Tongue (tissue), 2 donors: ENCODE measurements around the gene P2RY6. TPM values are rescaled to one million over a fixed set of nuclear protein-coding genes. Genes with fewer than 3 reads are reported as not detected.

ENCODE experiments used
- DNase-seq: peaks from one replicate; pipeline ENCODE4 v3.0.0-alpha.2; 2015
- total RNA-seq: library from RNA; depleted of rRNA; stranded (reverse); fragments of >200 nt; gene quantifications from one replicate; pipeline ENCODE4 v1.2.3, GENCODE V29; 2014

Gene P2RY6
- total RNA-seq, 1 donor from 2014 or later = 1.0 TPM

DNA sequence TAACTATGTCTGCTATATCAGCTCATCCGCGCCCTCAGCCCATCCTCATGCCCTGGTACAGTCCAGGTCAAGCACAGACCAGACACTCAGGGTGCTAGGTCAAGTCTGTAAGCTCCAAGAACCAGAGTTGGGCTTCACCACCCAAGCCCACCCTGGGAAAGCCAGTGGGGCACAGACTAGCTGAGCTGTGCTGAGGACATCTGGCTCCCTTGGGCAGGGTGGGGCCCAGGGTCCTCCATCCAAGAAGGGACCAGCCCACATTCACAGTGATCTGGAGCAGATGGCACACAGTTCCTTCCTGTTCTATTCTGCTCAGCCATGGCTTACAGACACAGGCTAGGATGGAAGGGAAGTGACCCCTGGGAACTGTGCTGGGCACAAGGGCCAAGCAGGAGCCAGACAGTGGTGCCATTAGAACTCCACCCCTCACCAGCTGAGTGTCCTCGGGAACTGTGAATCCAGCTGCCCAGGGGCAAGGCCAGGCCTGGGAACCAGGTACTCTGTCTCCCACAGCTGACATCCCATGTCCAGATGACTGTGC, 9.1 kb downstream of the P2RY6 start:
- DNase-seq = no peak

DNA sequence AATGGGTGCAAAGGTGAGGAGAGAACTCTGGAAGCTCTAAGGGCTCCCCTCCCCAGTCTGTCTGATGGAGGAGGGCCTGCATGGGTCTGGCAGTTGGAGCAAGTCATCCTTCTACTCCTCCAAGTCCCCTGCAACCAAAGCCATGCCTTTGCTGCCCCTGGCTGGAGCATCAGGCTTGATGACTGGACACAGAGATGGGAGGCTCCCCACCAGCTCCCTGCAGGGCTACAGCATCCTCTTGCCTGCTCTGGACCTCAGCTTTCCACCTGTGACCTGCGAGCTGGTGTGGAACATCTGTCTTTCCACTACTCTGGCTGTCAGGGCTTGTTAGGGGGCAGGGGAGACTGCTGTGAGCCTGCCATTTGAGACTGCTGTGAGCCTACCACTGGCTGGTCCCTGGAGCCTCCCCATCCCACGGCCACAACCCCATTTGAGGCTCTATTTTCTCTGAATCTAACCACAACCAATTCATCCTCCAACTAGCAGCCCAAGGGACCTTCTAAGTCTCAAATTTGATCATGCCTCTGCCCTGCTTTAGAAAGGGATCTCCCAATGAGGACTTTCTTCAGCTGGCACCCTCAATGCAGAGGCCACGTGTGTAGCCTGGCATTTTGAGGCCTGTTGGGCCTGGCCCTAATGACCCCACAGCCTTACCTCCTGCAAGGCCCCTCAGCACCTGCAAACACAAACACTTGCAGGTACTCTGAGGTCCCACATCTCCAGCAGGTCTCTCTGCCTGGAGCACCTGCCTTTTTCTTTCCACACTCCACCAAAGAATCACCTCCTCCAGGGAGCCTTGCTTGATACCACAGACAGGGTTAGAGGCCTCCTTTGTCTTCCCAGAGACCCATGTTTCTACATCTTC, 9.9 kb downstream of the P2RY6 start:
- no peak for DNase-seq

DNA sequence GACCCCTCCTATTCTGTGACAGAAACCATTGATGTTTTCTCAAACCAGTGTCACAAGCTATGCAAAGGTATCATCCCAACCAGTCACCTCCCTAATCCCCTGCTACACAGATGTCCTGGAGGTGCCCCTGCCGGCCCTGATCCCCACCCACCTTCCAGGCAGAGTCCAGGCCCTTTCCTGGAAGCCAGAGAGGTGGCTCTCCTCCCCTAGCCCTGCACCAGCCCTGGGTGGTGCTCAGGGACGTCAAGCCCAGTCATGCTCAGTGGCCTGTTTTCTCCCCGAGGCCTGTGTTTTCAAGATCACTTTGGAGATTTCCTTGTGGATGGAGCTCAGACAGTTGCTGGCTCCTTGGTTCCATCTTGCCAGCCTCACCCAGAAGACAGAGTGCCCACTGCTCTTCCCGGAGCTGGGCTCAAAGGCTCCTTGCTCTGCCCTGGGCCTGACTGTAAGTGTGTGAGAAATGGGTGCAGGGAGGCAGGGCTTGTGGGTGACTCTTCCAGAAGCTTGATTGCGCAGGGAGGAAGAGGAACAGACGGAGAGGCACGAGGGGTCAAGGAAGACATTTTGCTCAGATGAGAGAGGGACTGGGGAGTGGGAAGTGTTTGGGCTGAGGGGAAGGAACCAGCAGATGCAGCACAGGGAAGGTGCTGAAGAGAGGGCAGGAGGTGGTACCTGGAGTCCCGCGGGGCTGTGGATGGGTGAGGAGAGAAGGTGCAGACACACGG, 11.3 kb downstream of the P2RY6 start:
- no peak for DNase-seq

DNA sequence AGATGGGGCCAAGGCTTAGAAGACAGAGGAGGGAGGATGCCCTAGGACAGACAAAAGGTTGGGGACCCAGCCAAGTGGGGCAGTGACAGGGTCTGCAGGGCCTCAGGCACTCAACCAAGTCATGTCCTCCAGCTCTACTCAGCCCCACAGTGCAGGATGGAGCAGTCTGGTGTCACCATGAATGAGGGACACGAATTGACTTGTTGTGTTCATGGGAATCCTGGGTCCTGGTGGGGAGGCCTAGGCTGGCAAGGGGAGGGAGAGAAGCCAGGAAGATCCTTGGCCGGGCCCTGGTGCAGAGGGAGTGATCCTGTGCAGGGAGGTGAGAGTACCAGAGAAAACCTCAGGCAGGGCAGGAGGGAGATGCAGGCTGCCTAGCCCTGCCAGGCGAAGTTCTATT, 12.0 kb downstream of the P2RY6 start:
- no peak for DNase-seq

DNA sequence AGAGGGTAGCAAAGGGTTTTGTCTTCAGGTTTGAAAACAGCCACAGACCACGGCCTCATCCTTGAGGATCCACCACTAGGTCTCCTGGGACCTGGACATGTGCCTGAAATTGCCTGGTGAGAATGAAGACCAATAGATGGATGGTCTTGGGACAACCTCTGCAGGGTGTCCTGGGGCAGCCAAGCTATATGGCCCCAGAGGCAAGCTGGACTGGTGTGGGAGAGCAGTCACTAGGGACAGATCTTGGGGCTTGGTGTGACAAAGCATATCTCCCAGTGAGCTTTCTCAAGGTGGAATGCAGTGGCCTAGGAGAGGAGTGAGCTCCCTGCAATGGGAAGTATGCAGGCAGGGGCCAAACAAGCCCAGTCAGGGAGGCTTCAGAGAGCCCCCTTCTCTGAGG, 13.6 kb downstream of the P2RY6 start:
- DNase-seq = no peak

DNA sequence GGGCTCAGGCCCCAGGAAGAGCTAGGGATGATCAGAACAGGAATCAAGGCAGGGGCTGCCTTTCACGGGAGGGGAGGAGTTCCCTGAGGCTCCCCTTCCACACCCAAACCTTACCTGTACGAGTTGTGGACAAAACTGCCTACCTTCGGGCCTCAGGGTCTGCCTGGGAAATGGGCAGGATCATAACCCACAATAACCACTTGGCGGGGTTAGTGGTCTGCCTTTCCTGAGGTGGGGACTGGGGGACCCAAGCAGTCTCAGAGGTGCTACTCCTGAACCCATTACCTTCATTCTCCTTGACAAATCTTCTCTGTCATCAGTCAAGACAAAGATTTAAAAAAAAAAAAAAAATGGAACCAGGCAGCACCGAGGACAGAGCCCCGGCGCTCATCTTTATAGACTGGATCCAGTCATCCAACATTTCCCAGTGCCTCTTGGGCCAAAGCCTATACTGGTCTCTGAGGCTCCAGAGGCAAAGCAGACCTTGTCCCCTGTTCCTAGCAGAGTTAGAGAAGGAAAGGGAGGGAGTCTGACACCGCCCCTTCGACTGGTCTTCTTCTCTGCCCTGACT, 14.2 kb downstream of the P2RY6 start:
- DNase-seq = no peak

DNA sequence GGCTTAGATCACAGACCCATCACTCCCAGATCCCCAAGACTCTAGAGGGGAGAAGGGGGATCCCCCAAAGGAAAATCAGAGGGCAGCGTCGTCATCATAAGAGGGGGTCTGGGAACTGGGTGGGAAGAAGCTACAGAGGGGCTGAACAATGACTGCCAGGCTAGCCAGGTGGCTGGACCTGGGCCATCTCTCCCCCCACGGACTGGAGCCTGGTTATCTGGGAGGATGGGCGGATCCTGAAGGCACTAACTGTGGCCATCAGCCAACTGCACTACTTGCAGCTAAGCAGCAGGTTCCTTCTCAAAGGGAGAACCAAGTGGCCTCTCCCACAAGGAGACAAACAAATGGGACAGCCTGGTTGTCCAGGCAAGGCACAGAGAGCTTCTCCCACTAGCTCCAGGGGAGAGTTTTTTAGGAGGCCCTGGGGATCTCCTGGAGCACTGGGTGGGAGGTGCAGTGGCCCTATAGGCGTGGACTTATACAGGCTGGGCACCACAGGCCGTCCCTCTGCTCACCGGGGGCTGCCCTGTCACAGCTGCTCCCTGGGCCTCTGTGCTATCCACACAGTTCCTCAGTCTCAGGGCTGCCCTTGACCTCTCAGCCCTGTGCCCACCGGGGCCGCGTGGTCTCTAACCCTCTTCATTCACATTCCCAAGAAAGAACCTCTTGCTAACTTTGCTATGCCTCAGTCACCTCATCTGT, 15.4 kb downstream of the P2RY6 start:
- DNase-seq = no peak

DNA sequence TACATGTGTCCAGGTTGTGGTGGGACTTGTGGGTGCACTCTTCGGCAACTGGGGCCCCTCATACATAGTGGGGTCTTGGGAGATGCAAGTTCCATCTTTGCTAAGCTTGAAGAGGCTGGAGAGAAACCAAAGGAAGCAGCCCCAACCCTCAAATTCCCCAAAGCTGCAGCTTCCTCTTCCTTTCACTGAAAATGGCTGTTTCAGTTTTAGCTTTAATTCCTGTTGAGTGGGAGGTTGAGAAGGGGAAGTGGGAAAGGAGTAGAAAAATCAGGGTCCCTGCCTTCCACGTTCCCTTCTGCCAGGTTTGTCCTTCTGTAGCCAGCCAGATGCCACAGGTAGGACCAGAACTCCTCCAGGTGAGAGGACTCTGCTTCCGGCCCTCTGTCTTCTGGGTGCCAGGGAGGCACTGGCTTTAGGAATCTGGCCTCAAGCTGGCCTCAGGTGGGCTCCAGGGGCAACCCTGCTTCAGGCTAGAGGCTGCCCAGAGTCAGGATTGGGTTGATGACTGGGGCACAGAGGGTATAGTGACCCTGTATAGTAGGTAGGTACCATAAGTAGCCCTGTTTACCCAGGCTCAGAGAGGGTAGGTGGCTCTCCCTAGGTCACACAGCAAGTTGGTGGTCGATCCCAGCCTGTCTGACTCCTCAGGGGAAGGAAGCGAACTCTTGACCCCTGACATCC, 16.2 kb downstream of the P2RY6 start:
- no peak for DNase-seq

DNA sequence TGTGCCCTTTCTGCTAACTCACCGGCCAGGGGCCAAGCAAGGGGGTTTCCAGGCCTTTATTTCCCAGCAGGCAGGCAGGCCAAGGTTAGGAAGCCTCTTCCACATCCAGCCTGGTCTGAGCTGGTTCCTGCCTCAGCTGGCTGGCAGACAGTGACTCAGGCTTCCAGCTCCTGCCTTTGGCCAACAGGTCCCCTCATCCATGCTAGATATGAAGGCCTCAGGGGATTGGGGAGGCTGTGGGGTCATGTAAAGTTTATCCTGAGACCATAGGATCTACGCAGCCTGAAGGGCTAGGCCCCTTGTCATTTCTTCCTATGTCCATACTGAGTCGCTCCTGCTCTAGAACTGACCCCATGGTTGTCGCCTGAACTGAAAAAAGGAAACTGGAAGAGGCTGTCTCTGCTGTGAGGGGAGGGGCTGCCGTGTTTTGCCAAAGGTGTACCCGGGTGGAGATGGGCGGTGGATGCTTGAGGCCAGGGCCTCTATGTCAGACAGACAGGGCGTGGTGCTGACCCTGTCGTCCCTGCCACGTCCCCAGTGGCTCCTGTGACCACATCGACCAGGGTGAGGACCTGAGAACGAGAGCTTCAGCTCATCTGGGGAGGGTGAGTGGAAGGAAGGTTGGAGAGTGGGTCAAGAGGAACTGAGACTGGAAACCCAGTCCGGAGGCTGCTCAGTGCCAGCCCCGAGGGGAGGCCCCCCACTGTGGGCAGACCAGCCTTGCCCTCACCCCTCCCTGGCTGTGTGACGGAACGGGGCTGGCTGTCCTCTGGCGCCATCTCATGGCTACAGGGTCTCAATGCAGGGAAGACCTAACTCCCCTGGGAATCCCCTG, 17.0 kb downstream of the P2RY6 start:
- peak; percentile 86 for DNase-seq

DNA sequence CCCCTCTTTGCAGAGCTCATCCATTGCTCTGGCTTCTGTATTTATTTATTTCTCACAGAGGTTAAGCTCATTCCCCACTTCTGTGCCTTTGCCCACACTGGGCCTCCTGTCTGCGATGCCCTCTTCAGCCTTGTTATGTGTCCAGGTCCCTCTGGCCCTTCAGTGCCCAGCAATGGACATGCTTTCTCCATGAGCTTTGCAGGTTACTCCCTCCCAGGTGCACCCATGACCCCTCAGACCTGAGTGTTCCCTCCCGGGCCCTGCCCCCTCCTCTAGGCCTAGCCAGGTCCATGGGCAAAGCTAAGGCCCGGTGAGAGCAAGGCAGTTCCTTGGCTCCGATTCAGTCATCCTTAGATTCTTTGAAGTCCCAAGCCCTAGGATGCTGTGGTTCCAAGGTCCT, 18.4 kb downstream of the P2RY6 start:
- DNase-seq = no peak

DNA sequence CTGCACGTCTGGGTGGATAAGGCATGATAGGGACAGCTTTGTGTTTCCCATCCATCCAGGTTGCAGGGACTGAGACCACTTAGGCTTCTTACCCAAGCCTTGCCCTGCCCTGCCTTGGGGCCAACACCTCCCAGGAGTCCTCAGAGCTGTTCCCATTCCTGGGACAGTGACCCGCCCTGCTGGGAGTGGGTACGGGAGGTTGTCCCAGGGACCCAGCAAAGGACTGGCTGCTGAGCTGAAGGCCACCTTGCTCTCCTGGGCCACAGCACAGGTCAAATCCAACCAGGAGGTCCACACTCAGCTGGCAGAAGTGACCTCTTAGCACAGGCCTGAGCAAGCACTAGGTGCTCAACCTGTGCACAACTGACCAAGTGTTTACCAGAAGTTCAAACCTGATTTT, 19.1 kb downstream of the P2RY6 start:
- no peak for DNase-seq

DNA sequence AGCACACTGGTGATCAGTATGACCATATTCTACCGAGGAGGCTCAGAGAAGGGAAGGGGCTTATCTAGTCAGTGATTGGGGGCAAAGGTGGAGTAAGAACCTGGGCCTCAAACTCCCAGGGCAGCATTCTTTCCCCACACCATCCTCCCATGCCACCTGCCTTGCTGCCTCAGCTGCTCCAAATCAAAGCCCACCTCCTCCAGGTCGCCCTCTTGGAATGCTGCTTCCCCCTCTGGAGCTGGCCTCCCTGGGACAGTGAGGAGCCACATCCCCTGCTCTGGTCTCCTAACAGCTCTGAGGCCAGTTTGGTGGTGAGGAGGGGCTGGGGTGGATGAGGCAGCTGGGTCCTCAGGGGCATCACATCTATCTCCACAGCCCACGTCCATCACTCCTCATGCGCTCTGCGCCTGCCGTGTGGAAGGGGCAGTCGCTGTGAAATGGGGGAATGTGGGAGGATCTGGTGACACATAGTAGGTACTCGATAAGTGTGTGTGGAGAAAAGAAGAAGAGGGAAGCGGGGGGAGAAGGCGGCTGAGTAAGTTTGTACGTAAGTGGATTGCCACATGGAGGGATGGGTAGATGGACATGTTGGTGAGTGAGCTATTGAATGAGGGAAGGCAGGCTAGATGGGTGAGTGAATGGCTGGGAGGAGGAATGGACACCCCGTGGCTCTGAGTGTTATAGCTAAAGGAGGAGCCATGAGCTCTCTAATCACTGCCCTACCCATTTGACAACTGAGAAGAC, 19.8 kb downstream of the P2RY6 start:
- no peak for DNase-seq

DNA sequence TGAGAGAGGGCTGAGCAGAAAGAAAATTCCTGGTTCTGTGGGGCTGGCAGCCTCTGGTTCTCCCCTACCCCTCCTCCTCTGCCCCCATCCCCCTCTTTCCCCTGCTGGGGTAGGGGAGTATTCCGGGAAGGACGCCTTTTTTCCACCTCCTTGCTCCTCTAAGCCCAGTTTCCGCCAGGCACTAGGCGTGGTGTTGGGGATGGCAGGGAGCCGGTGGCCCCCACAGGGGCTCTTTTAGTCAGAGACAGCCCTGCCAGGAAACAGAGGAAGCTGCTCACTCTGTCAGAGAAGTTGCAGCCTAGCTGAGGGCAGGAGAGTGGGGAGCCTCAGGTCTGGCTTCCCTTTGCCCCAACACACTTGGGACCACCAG, 20.4 kb downstream of the P2RY6 start:
- DNase-seq = peak; percentile 37

DNA sequence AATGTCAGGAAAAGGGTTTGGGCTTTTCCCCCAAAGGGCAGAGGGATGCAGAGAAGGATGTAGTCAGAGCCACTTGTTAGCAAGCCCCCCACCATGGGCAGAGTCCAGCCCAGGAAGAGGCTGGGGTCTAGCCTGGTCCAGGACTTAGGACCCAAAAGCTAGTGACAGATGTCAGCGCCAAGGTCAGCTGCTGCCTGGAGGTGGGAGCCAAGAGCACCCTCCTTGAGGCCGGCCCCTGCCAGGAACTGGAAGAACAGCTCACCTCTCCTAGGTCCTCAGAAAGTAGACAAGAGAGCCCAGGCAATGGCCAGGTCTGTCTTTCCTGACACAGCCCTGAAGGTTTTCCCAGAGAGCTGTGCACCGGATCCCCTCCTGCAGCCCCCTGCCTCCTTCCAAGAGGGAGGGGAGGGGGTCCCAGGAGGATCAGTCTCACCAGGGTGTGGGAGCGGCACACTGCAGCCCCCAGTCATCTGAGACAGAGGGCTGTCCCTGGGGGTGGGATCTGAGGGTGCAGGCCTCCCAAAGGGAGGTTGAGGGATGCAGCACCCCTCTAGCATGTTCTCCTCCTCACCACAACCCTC, 21.3 kb downstream of the P2RY6 start:
- DNase-seq = no peak

DNA sequence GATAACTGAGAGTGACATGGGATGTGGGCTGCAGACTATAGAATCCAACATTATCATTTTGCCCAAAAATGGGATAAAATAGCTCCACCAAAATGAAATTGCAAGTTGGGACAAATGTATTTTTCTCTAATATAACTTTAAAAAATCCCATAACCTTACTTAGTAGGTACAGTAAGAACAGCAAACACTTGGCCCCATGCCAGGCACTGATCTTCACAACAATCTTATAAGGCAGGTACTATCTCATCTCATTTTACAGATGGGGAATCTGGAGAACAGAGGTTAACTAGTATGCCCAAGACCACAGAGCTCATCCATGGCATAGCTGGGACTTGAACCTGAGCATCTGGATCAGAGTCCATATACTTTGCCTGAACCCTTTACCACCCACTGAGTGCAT, 22.5 kb downstream of the P2RY6 start:
- no peak for DNase-seq

DNA sequence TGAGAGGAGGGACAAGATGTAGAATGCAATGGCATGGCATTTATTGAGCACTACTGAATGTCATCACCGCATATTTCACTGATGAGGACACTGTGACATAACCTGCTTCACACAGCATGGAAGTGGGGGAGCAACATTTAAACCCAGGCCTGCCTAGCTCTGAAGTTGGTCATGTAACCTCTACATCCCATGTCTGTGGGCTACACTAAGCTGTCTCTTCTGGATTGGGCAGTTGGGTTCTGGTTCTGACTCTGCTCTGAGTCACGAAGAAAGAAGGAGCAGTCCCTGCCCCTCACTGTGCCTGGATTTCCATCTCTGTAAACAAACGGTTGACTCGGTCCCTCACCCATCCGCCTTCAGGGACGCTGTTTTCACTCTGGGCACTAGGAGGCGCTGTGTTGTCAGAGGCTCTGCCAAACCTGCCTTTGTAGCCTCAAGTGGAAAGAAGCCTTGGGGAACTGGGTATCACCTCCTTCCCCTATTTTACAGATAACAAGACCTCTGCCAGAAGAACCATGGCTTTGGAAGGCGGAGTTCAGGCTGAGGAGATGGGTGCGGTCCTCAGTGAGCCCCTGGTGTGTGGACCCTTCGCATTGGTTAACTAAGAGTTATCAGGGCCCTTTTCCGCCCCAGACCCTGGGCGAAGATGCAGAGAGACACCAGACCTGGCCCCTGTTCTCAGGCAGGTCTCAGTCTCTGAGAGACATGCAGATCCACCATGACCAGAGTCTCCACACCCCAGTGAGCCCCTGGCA, 23.3 kb downstream of the P2RY6 start:
- DNase-seq = peak; percentile 77

DNA sequence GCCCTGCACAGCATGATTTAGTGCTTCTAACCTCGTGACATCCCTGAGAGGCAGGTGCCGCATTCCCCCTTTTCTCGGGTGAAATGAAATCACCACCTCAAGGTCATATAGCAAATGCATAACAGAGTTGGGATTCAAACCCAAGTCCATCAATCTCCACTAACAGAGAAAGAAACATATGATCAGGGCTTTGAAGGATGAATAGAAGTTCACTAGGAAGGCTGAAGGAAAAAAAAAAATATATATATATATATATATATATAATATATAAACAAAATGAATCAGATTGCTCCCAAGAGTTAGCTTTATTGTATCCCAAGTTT, 23.8 kb downstream of the P2RY6 start:
- no peak for DNase-seq

DNA sequence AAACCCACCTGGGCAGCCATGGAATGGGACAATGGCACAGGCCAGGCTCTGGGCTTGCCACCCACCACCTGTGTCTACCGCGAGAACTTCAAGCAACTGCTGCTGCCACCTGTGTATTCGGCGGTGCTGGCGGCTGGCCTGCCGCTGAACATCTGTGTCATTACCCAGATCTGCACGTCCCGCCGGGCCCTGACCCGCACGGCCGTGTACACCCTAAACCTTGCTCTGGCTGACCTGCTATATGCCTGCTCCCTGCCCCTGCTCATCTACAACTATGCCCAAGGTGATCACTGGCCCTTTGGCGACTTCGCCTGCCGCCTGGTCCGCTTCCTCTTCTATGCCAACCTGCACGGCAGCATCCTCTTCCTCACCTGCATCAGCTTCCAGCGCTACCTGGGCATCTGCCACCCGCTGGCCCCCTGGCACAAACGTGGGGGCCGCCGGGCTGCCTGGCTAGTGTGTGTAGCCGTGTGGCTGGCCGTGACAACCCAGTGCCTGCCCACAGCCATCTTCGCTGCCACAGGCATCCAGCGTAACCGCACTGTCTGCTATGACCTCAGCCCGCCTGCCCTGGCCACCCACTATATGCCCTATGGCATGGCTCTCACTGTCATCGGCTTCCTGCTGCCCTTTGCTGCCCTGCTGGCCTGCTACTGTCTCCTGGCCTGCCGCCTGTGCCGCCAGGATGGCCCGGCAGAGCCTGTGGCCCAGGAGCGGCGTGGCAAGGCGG, 24.5 kb downstream of the P2RY6 start:
- DNase-seq = no peak

DNA sequence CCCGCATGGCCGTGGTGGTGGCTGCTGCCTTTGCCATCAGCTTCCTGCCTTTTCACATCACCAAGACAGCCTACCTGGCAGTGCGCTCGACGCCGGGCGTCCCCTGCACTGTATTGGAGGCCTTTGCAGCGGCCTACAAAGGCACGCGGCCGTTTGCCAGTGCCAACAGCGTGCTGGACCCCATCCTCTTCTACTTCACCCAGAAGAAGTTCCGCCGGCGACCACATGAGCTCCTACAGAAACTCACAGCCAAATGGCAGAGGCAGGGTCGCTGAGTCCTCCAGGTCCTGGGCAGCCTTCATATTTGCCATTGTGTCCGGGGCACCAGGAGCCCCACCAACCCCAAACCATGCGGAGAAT, 25.1 kb downstream of the P2RY6 start:
- no peak for DNase-seq
